ENCODE data around the gene C10orf67.

The C10orf67 gene

DNA sequence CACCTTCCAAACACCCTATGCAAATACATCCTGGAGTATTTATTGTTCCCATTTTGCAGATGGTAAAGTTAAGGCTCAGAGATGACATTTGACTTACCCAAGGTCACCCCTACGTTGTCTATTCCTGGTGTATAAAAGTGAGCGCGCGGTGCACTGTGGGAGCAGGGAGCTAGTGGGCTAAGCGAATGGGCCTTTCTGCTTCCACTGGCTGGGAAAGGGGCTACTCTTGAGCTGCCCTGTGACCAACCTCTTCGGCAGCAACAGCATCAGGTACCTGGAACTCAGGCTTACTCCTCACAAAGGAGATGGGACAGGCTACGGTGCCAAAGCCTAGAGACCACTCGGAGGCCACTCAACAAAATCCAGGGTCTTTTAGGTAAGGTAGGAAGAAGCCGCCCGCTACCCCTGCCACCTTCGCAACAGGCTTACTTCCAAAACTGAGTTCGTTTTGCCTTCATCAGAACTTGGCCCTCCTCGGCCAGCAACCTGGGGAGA lies 150.1 kb downstream of the C10orf67 start:
- H3K27ac ChIP-seq (ENCODE audit: poor library complexity, severe bottlenecking), result no peak overlapping the region
- no peaks in the 10 kb centered on the region for H3K9me3 ChIP-seq (ENCODE audit: severe bottlenecking)
- DNase-seq (ENCODE audit: low spot score), result no peak
- H3K36me3 ChIP-seq (ENCODE audit: low read depth), result no peaks in the 10 kb centered on the region
- H3K27me3 ChIP-seq (ENCODE audit: insufficient read depth, poor library complexity, severe bottlenecking), result peaks cover 95% of the 10 kb centered on the region
- TF ChIP-seq, protein P1, sequence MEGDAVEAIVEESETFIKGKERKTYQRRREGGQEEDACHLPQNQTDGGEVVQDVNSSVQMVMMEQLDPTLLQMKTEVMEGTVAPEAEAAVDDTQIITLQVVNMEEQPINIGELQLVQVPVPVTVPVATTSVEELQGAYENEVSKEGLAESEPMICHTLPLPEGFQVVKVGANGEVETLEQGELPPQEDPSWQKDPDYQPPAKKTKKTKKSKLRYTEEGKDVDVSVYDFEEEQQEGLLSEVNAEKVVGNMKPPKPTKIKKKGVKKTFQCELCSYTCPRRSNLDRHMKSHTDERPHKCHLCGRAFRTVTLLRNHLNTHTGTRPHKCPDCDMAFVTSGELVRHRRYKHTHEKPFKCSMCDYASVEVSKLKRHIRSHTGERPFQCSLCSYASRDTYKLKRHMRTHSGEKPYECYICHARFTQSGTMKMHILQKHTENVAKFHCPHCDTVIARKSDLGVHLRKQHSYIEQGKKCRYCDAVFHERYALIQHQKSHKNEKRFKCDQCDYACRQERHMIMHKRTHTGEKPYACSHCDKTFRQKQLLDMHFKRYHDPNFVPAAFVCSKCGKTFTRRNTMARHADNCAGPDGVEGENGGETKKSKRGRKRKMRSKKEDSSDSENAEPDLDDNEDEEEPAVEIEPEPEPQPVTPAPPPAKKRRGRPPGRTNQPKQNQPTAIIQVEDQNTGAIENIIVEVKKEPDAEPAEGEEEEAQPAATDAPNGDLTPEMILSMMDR (IDR thresholded peaks at IDR 0.05; ENCODE audit: poor library complexity, severe bottlenecking), result no peak
- no peaks in the 10 kb centered on the region for H3K4me1 ChIP-seq (ENCODE audit: insufficient read depth, poor library complexity, severe bottlenecking)
- ATAC-seq (ENCODE audit: low read depth), result no peak
- no peak overlapping the region for H3K4me3 ChIP-seq (ENCODE audit: severe bottlenecking)

DNA sequence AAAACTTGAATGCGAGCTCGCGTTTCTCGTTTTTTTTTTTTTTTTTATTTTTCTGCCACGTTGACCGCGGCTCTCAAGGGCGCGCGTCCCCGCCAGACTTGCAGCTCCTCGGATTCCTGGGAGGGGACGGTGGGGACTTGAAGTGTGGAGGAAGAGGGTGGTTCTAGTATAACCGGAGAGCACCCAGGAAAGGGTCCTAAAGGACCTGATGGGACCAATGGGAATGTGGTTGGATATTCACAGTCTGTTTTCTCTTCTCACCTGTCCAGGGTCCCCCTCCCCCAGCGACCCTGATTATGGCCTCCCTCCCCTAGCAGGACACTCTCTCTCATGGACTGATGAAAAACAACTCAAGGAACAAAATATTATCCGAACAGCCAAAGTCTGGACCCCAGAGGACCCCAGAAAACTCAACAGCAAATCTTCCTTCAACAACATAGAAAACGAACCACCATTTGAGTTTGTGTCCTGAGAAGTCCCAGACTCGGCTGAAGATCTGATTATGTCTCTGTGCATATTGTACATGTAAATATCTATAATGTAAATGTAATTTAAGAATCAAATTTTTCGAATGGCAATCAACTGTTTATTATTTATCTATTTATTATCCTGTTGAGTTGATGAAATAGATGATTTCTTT lies 151.0 kb downstream of the C10orf67 start:
- ATAC-seq (ENCODE audit: low read depth), result no peak
- H3K4me1 ChIP-seq (ENCODE audit: insufficient read depth, poor library complexity, severe bottlenecking), result no peaks in the 10 kb centered on the region
- DNase-seq (ENCODE audit: low spot score), result no peak
- H3K4me3 ChIP-seq (ENCODE audit: severe bottlenecking), result no peak overlapping the region
- H3K36me3 ChIP-seq (ENCODE audit: low read depth), result no peaks in the 10 kb centered on the region
- no peak overlapping the region for H3K27ac ChIP-seq (ENCODE audit: poor library complexity, severe bottlenecking)
- H3K9me3 ChIP-seq (ENCODE audit: severe bottlenecking), result no peaks in the 10 kb centered on the region
- peaks cover 93% of the 10 kb centered on the region for H3K27me3 ChIP-seq (ENCODE audit: insufficient read depth, poor library complexity, severe bottlenecking)
- TF ChIP-seq, protein P1 (IDR thresholded peaks at IDR 0.05; ENCODE audit: poor library complexity, severe bottlenecking), result no peak

DNA sequence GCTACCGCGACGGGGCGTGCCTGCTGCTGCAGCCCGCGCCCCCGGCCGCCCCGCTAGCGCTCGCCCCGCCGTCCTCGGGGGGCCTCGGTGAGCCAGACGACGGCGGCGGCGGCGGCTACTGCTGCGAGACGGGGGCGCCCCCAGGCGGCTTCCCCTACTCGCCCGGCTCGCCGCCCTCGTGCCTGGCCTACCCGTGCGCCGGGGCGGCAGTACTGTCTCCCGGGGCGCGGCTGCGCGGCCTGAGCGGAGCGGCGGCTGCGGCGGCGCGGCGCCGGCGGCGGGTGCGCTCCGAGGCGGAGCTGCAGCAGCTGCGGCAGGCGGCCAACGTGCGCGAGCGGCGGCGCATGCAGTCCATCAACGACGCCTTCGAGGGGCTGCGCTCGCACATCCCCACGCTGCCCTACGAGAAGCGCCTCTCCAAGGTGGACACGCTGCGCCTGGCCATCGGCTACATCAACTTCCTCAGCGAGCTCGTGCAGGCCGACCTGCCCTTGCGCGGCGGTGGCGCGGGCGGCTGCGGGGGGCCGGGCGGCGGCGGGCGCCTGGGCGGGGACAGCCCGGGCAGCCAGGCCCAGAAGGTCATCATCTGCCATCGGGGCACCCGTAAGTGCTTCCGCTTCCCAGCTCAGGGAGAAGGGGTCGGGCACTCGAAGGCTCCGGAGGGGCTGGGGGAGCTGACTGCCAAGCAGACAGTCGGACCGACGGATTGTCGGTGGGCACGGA lies 151.7 kb downstream of the C10orf67 start:
- Histone ChIP-seq H3K27me3 (ENCODE audit: insufficient read depth, poor library complexity, severe bottlenecking) (peaks cover 90% of the 10 kb centered on the region), H3K4me3 (ENCODE audit: severe bottlenecking) (no peak overlapping the region)
- ATAC-seq (ENCODE audit: low read depth), result no peak

DNA sequence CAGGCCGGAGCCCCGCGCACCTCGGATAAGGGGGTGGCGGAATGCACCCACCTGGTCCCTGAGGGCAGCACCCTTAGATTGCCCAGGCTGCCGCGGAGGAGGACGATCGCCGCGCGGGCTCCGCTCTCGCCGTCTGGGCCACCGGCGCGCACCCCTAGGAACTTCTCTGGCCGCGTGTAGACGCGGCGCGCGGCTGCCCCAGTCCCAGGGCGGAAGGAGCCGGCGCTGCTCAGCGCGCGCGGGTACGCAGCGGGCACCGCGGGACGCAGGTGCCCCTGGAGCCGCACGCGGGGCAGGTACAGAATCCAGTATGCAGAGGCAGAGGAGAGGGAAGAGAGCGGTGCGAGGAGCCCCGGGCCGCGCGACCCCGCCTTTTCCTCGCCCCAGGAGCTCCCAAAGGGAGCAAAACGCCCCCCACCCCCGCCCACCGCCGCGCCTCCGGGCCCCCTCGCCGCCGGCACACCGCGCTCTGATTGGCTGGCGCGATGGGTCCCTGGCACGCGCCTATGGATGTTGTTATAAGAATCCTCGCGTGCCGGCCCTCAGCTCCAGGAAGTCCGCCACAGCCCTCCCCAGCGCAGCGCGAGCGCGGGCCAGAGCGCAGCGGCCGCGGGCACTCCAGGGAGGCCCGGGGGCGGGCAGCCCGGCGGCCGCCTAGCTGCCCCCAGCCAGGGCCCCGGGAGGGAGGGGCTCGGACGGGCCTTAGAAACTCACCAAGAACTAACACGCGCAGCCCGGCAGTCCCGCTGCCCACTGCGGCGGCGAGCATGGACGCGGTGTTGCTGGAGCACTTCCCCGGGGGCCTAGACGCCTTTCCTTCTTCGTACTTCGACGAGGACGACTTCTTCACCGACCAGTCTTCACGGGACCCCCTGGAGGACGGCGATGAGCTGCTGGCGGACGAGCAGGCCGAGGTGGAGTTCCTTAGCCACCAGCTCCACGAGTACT lies 152.6 kb downstream of the C10orf67 start, which contains the start of gene PTF1A:
PTF1A (plus strand) TSS at position 549 of the 948 bp plus-strand sequence; CDS start at position 768, 219 bp downstream.
- no peak within 1 kb of the TSS for H3K4me3 ChIP-seq (ENCODE audit: severe bottlenecking)
- no peaks in the 10 kb centered on the region for H3K36me3 ChIP-seq (ENCODE audit: low read depth)
- H3K4me1 ChIP-seq (ENCODE audit: insufficient read depth, poor library complexity, severe bottlenecking), result no peaks in the 10 kb centered on the region
- TF ChIP-seq, protein P1 (IDR thresholded peaks at IDR 0.05; ENCODE audit: poor library complexity, severe bottlenecking), result no peak
- peaks cover 88% of the 10 kb centered on the region for H3K27me3 ChIP-seq (ENCODE audit: insufficient read depth, poor library complexity, severe bottlenecking)
- no peak for DNase-seq (ENCODE audit: low spot score)
- H3K9me3 ChIP-seq (ENCODE audit: severe bottlenecking), result no peaks in the 10 kb centered on the region
- ATAC-seq (ENCODE audit: low read depth), result peak; percentile 44
- no peak within 1 kb of the TSS for H3K27ac ChIP-seq (ENCODE audit: poor library complexity, severe bottlenecking)

More for the DNA sequence above, 151.7 kb downstream of the C10orf67 start:
- Histone ChIP-seq H3K9me3 (ENCODE audit: severe bottlenecking) (no peaks in the 10 kb centered on the region), H3K4me1 (ENCODE audit: insufficient read depth, poor library complexity, severe bottlenecking) (no peaks in the 10 kb centered on the region), H3K27ac (ENCODE audit: poor library complexity, severe bottlenecking) (no peak overlapping the region), H3K36me3 (ENCODE audit: low read depth) (no peaks in the 10 kb centered on the region)
- no peak for DNase-seq (ENCODE audit: low spot score)
- TF ChIP-seq, protein P1 (IDR thresholded peaks at IDR 0.05; ENCODE audit: poor library complexity, severe bottlenecking), result no peak

Measured in RWPE2 (cell line).